Mammary epithelial cell (primary cell): ENCODE data around the gene PON3.

Source experiments
- CTCF ChIP-seq, 2 donors: IDR thresholded peaks in 1 of 2; conservative IDR thresholded peaks in 1 of 2; 2 replicates each; pipeline ENCODE4 v1.5.1; 2011 to 2012; ENCODE audit warnings: inconsistent platforms in 2 of 2, low read length in 2 of 2, mild to moderate bottlenecking in 2 of 2, control low read depth in 1 of 2, low read depth in 1 of 2; ENCODE audit not compliant: insufficient read depth in 1 of 2; ENCODE audit errors: extremely low read depth in 1 of 2
- EZH2 ChIP-seq: IDR thresholded peaks from 2 replicates; pipeline ENCODE4 v1.6.1; 2012; ENCODE audit warnings: low read length, inconsistent platforms, borderline replicate concordance

- TF ChIP-seq CTCF (conservative IDR thresholded peaks at IDR 0.05 in 1 of 2, IDR thresholded peaks at IDR 0.05 in 1 of 2; ENCODE audit: extremely low read depth in 1 of 2, insufficient read depth in 1 of 2, low read depth in 1 of 2, low read length in 2 of 2) (no peak), EZH2 (no peak)
Measured at GRCh38 chr7:95318501-95319100, 77.6 kb downstream of the PON3 start.
